NCI-H1417 treated with DMSO at 0.1 percent for 48 hours (cell line): Measurements from ENCODE around the gene TNFRSF18.
"Not testable (repeated sequence)": the region's sequence is repeated elsewhere in the genome, so short reads cannot be mapped to it uniquely, and the experiment has no call there.

ENCODE experiments used
- DNase-seq: peaks from one replicate; lab custom pipeline; 2025; lab: John Stamatoyannopoulos, UW

The TNFRSF18 gene, protein sequence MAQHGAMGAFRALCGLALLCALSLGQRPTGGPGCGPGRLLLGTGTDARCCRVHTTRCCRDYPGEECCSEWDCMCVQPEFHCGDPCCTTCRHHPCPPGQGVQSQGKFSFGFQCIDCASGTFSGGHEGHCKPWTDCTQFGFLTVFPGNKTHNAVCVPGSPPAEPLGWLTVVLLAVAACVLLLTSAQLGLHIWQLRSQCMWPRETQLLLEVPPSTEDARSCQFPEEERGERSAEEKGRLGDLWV

DNA sequence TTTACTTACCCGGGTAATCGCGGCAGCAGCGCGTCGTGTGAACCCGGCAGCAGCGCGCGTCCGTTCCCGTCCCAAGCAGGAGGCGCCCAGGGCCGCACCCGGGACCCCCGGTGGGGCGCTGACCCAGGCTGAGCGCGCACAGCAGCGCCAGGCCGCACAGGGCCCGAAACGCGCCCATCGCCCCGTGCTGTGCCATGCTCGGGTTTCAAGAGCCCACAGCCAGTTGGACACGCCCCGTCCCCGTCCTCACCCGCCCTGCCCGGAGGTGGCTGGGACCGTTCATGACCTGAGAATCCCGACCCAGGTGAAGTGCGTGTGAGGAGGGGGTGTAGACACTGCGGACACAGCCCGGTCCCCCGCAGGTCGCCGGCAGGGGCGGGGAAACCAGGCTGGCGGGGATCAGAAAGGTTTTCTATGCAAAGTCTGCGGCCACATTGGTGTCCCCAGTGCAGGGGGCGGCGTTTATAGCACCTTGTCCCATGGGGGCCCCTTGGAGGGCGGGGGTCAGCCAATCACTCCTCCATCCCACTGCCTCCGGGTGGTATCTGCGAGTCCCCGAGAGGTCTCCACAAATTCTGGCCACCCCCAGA, at the start of gene TNFRSF18:
TNFRSF18 (minus strand) TSS at position 217 of the 590 bp plus-strand sequence; CDS start at position 196, 21 bp downstream.
- DNase-seq, result no peak

- no peak for DNase-seq
Observed at GRCh38 chr1:1255611-1256010, 49.2 kb upstream of the TNFRSF18 start.

DNA sequence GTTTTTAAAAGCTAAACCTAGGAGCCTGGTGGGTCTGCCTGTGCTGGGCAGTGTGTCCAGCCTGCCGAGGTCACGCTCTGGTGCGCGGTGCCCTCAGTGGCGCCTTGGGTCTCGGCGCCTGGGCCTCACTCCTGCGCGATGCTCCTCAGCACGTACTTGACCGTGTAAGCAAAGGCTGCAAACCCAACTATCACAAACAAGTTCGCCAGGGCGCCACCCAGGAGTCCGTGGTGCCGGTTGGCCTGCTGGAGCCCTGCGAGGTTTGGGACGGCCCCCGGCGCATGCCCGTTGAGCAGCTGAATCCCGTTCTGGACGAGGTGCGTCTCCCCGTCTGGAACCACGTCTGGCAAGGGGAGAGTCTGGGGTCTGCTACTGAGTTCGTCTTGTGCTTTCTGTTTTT, 48.7 kb upstream of the TNFRSF18 start:
- no peak for DNase-seq

DNA sequence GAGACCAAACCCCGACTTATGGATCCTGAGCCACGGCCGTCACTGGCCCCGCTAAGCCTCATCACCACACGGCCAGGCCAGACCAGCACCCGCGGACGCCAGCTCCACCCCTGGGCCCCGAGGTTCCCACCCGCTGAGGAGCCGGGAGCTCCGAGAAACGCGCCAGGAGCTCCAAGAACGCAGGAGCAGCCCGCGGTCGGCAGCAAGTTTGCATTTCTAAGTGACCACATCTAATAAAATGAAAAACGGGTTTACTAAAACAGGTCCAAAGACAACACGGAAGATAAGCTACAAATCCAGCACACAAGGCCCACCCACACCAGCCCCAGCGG, 48.2 kb upstream of the TNFRSF18 start:
- DNase-seq, result no peak

DNA sequence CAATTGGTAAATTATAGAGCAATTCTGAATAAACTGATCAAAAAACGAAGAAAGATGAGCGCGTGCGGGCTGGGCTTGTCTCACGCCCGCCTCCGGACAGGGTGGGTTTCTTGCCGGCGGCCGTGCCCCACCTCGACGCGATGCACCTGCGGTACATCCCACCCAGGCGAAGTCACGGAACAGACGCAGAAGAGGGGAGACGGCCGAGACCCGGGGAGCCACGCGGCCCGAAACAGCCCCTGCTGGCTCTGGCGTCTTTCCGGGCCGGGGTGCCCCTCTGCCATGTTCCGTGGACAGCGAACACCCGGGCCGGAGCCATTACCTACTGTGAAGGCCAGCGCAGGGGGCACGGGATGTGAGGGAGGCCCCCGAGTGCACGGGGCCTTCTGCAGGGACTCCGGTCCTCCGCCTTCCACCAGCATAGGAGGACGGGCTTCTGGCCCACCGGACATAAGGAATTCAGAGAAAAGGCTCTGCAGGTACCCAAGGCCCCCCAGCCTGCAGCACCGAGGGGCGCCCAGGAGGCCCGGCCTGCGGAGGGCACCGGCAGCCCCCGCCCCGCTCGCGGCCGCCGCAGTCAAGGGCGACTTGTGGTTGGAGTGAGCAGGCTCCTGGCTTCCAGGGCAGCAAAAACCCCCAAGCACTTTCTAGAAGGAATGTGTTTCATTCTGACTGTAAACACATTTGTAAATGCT, 47.7 kb upstream of the TNFRSF18 start:
- no peak for DNase-seq

DNA sequence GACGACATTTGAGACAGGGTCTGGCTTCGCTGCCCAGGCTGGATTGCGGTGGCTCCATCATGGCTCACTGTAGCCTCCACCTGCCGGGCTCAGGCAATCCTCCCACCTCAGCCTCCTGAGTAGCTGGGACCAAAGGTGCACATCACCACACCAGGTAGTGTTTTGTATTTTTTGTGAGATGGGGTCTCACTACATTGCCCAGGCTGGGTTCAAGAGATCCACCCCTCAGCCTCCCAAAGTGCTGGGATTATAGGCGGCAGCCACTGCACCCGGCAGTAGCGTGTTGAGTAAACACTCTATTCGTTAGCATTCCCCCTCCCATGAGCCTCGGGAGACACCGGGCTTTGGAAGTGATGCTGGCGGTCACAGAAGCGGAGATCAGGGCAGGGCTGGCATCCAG, 46.9 kb upstream of the TNFRSF18 start:
- DNase-seq, result no peak

GRCh38 chr1:1250786-1251284, 44.4 kb upstream of the TNFRSF18 start:
- no peak for DNase-seq

GRCh38 chr1:1248009-1248913, 41.9 kb upstream of the TNFRSF18 start:
- not testable (repeated sequence) for DNase-seq

DNA sequence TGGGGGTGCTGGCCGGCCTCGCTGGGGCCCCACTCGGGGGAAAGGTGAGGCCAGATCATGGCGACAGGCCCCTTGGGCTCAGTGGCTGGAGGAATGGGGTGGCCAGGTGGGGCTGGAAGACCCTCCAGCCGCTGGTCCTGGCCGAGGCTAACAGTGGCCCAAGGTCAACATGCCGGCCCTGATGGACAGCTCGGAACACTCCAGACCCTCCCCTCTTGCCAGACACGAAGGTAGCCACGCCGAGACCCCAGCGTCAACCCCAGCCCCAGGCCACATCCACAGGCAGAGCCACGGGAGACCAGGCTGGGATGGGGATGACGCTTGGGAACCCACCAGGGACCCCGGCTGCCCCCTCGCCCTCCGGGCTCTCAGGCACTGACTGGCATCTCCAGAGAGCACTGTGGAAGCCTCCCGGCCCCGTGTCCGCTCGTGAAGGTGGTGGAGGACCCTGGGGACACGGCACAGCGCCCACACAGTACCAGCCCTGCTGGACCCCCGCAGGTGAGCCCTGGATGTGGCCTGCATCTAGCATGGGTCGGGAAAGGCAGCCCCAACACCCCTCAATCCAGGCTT, 41.0 kb upstream of the TNFRSF18 start:
- DNase-seq, result no peak

- DNase-seq, result no peak
Observed at GRCh38 chr1:1246577-1247340, 40.4 kb upstream of the TNFRSF18 start, which contains the start of gene C1QTNF12. C1QTNF12 (minus strand) TSS chr1:1246722; CDS start chr1:1246690, 32 bp downstream.

DNA sequence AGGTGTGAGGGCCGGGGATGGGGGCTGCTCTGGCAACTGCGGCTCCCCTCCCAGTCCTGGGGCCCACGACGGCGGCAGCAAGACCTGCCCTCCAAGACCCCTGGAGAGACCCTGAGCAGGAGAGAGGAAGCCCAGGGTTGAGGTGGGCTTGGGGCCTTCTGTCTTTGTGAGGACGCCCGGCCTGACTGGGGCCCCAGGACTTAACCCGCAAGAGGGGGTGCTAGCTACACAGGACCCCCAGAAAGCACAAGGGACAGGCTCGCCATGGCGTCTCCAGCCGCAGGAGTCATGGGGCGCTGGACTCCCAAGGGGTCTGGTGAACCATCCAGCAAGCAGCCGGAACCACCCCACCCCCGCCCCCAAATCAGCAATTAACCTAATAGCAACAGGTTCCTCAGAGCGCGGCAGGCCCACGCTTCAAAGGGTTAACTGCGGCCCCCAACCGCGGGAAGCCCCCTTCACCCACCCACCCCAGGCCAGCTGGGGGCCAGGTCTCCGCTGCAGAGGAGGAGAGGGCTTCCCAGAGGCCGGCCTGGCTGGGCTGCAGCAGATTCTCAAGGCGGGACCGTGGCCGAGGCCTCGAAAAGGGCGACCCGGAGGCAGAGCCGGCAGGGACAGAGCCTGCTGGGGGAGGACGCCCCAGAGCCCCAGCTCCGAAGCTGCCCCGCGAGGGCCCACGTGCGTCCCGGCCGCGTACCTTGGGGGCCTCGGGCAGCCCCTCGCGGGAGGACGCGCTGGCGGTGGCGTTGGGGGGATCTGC, 39.6 kb upstream of the TNFRSF18 start:
- no peak for DNase-seq

DNA sequence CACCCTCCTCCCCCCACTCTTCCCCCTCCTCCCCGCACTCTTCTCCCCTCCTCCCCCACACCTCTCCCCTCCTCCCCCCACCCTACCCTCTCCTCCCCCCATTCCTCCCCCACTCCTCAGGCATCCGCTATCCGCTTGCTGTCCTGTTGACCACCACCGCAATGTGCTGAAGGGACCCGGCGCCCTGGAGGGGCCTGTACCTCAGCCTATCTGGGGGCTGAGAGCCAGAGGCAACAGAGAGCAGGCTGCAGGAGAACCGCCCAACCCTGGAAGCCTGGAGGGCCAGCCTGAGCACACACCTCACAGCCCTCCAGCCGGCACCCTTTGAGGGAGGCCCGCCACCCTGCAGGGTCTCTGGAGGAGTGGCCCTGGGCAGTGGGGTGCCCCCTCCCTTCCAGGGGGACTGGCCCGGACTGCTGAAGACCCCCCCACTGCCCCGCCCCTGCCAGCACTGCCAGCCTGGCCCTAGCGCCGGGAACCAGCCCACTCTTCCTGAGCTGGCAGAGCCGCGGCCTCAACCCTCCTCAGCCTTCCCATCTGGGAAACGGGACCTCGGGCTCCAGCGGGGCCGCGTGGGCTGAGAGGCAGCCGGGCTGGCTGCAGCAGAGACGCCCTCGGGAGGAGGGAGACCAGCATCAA, 38.9 kb upstream of the TNFRSF18 start:
- DNase-seq, result no peak

- DNase-seq, result no peak
Observed at GRCh38 chr1:1244192-1244811, 37.9 kb upstream of the TNFRSF18 start.

DNA sequence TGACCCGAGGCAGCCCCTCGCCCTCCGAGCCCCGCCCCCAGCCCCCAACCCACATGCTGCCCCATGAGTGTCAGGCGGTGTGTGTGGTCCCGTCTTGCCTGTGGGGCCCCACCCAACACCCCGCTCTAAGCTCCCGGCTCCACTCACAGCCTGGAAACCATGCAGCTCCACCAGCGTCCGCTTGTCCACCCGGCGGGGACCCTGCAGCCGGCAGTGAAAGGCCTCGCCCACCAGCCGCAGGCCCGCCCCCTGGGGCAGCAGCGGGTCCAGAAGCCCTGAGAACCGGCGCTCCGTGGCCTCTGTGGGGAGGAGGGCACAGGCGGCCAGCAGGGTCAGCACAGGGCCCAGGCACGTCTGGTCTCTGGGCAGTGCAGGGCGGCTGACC, 37.4 kb upstream of the TNFRSF18 start:
- DNase-seq, result no peak

- DNase-seq, result no peak
Observed at GRCh38 chr1:1243266-1243660, 36.9 kb upstream of the TNFRSF18 start.

DNA sequence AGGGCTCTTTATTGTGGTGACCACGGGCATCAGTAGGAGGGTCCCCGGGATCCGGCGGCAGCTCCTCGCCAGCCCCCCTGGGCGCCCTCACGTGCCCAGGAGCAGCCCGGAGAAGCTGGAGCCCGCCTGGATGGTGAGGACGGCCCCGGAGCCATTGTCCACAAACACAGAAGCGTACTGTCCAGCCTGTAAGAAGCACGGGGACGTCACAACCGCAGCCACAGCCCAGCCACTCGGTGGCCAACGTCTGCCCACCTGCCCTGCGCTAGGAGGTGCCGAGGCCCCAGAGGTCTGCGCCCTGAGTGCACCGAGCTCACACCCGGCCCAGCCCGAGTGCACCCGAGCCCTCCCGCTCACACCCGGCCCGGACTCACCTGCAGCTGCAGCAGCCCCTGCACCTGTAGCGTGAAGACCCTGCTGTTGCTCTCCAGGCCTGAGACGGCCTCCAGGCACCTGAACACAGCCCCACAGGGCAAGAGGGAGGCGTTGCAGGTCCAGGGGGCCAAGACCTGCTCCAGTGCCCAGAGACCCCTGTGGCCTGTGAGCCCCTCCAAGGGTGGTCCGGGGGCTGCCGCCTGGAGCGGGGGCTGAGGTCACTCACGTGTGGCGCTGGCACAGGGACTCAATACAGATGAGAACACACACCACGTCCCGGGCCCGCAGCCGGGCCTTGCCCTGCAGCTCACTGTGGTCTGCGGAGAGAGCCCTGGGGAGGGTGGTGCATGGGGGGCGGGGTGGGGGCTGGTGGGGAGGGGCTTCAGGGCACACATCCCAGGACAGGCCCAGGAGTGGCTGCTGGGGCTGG, 36.3 kb upstream of the TNFRSF18 start:
- no peak for DNase-seq

- no peak for DNase-seq
Observed at GRCh38 chr1:1241588-1242219, 35.3 kb upstream of the TNFRSF18 start.
